Measurements from ENCODE around the gene ABHD17C.

Gene ABHD17C

DNA sequence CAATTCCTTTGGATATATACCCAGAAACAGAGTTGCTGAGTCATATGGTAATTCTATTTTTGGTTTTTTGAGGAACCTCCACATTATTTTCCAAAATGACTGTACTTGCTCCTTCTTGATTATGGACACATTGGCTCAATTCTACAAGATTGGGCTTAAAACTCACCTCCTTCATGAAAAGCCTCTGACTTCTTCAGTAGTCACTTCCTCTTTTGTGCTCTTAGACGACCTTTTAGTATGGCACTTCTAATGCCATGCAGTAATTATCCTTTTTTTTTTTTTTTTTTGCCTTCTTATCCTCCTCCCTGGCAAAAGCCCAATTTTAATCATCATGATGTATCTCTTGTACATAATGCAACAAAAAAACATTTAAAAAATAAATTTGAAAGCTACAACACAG, 33.0 kb upstream of the ABHD17C start:
- no peaks in the 10 kb centered on the region for H3K9me3 ChIP-seq
- H3K27me3 ChIP-seq = no peaks in the 10 kb centered on the region
- H3K4me3 ChIP-seq (ENCODE audit: low read depth in 1 of 2, low read length in 1 of 2) = no peak overlapping the region
- no peaks in the 10 kb centered on the region for H3K4me1 ChIP-seq (ENCODE audit: control insufficient read depth in 1 of 2, insufficient read depth in 1 of 2, low read depth in 1 of 2, low read length in 1 of 2)
- H3K27ac ChIP-seq = no peak overlapping the region
- no peaks in the 10 kb centered on the region for H3K36me3 ChIP-seq
- TF ChIP-seq, protein P1, sequence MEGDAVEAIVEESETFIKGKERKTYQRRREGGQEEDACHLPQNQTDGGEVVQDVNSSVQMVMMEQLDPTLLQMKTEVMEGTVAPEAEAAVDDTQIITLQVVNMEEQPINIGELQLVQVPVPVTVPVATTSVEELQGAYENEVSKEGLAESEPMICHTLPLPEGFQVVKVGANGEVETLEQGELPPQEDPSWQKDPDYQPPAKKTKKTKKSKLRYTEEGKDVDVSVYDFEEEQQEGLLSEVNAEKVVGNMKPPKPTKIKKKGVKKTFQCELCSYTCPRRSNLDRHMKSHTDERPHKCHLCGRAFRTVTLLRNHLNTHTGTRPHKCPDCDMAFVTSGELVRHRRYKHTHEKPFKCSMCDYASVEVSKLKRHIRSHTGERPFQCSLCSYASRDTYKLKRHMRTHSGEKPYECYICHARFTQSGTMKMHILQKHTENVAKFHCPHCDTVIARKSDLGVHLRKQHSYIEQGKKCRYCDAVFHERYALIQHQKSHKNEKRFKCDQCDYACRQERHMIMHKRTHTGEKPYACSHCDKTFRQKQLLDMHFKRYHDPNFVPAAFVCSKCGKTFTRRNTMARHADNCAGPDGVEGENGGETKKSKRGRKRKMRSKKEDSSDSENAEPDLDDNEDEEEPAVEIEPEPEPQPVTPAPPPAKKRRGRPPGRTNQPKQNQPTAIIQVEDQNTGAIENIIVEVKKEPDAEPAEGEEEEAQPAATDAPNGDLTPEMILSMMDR (IDR thresholded peaks at IDR 0.05) = no peak

DNA sequence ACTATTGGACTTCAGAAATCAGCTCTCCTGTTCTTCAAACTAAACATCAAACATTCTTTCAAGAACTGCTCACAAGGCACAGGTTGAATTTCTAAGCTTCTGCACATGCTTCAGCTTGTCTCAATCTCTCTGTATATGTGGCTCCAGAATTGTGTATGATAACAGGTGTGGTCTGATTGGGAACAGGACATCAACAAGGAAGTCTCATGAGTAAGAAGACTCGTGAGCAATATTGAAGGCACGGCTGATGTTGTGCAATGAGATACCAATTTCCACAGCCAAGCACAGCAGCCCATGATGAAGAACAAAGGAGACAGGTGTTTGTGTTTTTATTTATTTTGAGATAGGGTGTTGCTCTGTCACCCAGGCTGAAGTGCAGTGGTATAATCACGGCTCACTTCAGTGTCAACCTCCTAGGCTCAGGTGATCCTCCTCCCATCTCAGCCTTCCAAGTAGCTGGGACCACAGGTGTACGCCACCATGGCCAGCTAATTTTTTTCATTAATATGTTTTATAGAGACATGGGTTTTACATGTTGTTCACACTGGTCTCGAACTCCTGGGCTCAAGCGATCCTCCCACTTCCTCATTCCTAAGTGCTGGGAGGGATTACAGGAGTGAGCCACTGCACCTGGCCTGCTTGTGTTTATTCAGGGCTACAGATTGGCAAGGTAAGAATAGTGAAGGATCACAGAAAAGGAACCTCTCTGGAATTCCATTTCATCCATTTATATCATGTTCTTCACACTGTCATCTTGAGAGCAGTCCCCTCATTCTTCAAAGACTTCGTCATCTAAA, 32.2 kb upstream of the ABHD17C start:
- TF ChIP-seq, protein P1 (IDR thresholded peaks at IDR 0.05) = no peak
- H3K27ac ChIP-seq = no peak overlapping the region
- H3K4me3 ChIP-seq (ENCODE audit: low read depth in 1 of 2, low read length in 1 of 2) = no peak overlapping the region
- no peaks in the 10 kb centered on the region for H3K4me1 ChIP-seq (ENCODE audit: control insufficient read depth in 1 of 2, insufficient read depth in 1 of 2, low read depth in 1 of 2, low read length in 1 of 2)
- H3K27me3 ChIP-seq = no peaks in the 10 kb centered on the region
- H3K36me3 ChIP-seq = no peaks in the 10 kb centered on the region
- no peaks in the 10 kb centered on the region for H3K9me3 ChIP-seq

DNA sequence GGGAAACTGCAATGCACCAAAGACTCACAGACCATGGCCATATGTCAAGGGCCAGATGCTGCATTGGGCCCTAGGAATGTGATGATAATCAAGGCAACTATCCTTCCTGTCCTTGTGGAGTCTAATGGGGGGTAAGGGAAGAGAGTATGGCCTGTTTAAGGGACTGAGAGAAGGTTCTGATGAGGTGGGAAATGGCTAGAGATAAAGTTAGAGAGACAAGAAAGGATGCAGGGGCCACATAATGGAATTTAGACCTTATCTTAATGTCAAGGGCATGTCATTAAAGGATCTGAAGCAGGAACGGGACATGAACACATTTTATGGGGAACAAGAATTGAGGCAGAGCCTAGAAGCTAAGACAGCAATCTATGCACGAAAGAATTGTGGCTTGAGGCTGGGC, 30.0 kb upstream of the ABHD17C start:
- Histone ChIP-seq H3K4me1 (ENCODE audit: control insufficient read depth in 1 of 2, insufficient read depth in 1 of 2, low read depth in 1 of 2, low read length in 1 of 2) (no peaks in the 10 kb centered on the region), H3K27ac (no peak overlapping the region), H3K4me3 (ENCODE audit: low read depth in 1 of 2, low read length in 1 of 2) (no peak overlapping the region), H3K27me3 (no peaks in the 10 kb centered on the region), H3K9me3 (no peaks in the 10 kb centered on the region), H3K36me3 (no peaks in the 10 kb centered on the region)
- TF ChIP-seq, protein P1 (IDR thresholded peaks at IDR 0.05) = no peak

DNA sequence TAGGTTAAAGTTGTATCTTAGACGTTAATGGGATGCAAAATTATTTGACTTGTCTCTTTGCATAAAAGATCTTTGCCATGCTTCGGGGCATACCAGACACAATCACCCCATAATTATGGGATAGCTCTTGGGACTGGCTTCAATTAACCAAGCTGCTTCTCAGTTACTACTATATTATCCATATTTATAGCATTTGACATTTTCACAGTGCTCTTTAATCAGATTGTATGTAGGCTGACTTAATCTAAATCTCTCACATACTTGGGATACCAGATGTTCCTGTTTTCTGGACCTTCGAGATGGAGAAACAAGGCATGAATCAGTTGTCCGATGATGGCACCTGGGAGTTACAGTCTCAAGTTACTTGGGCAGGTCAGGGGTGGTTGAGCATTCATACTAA, 27.2 kb upstream of the ABHD17C start:
- H3K27me3 ChIP-seq = no peaks in the 10 kb centered on the region
- TF ChIP-seq, protein P1 (IDR thresholded peaks at IDR 0.05) = no peak
- H3K27ac ChIP-seq = no peak overlapping the region
- H3K36me3 ChIP-seq = no peaks in the 10 kb centered on the region
- no peaks in the 10 kb centered on the region for H3K9me3 ChIP-seq
- H3K4me3 ChIP-seq (ENCODE audit: low read depth in 1 of 2, low read length in 1 of 2) = no peak overlapping the region
- no peaks in the 10 kb centered on the region for H3K4me1 ChIP-seq (ENCODE audit: control insufficient read depth in 1 of 2, insufficient read depth in 1 of 2, low read depth in 1 of 2, low read length in 1 of 2)

DNA sequence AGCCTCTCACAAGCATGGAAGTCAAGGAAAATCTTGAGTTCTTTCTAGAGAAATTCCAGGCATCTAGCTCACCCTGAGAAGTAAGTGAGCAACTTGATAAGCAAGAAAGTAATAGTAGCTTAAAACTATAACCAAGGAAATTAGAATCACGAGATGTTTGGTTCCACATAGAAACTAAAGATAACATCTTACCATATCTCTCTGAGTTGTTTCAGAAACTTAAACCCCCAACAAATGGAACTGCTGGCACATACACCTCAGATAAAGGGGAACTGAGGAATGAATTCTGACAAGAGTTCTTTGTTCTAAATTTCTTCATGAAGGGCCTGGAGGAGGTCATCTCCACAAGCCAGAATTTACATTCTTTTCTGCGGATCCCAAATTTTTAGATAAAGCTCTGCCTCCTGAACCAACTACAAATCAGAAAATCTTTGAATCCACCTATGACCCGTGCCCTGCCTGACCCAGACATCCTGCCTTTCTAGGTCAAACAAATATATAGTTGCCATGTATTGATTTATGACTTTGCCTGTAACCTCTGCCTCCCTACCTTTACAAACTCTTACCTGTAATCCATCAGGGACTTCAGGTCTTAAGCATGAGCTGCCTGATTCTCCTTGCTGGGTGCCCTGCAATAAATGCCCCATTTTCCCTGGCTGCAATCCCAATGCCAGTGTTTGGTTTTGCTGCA, 26.4 kb upstream of the ABHD17C start:
- no peaks in the 10 kb centered on the region for H3K27me3 ChIP-seq
- H3K36me3 ChIP-seq = no peaks in the 10 kb centered on the region
- no peak overlapping the region for H3K27ac ChIP-seq
- TF ChIP-seq, protein P1 (IDR thresholded peaks at IDR 0.05) = no peak
- H3K4me1 ChIP-seq (ENCODE audit: control insufficient read depth in 1 of 2, insufficient read depth in 1 of 2, low read depth in 1 of 2, low read length in 1 of 2) = no peaks in the 10 kb centered on the region
- H3K9me3 ChIP-seq = no peaks in the 10 kb centered on the region
- H3K4me3 ChIP-seq (ENCODE audit: low read depth in 1 of 2, low read length in 1 of 2) = no peak overlapping the region

Measured in neutrophil (primary cell).